Eye (tissue), 1 donor: ENCODE results near the gene PAPSS2.
"Not testable (repeated sequence)": the region's sequence is repeated elsewhere in the genome, so short reads cannot be mapped to it uniquely, and the experiment has no call there.

Experiments
- DNase-seq: peaks from one replicate; pipeline ENCODE4 v3.0.0-alpha.2; 2015

The PAPSS2 gene

GRCh38 chr10:87643920-87644319 lies 15.8 kb upstream of the PAPSS2 start:
- no peak for DNase-seq

GRCh38 chr10:87644500-87644899 lies 15.2 kb upstream of the PAPSS2 start:
- DNase-seq, result not testable (repeated sequence)

- no peak for DNase-seq
These were observed 13.3 kb upstream of the PAPSS2 start for GRCh38 chr10:87646192-87646909.

- DNase-seq, result no peak
These were observed 12.7 kb upstream of the PAPSS2 start for GRCh38 chr10:87646935-87647334.

- no peak for DNase-seq
These were observed 8.7 kb upstream of the PAPSS2 start for GRCh38 chr10:87650838-87651589.

- DNase-seq, result no peak
These were observed 7.9 kb upstream of the PAPSS2 start for GRCh38 chr10:87651801-87652200.

GRCh38 chr10:87652261-87652660 lies 7.4 kb upstream of the PAPSS2 start:
- DNase-seq, result no peak

- no peak for DNase-seq
These were observed 5.5 kb upstream of the PAPSS2 start for GRCh38 chr10:87654212-87654611.

GRCh38 chr10:87656431-87657072 lies 3.1 kb upstream of the PAPSS2 start:
- peak; percentile 78 for DNase-seq

- no peak for DNase-seq
These were observed 2.3 kb upstream of the PAPSS2 start for GRCh38 chr10:87657371-87657770.

- DNase-seq, result peak; percentile 19
These were observed 1.3 kb upstream of the PAPSS2 start for GRCh38 chr10:87658321-87658795.

GRCh38 chr10:87658858-87659555 lies 671 bp upstream of the PAPSS2 start:
- peak; percentile 50 for DNase-seq

- DNase-seq, result peak; percentile 27
These were observed 931 bp downstream of the PAPSS2 start for GRCh38 chr10:87660484-87661133.

- DNase-seq, result no peak
These were observed 2.4 kb downstream of the PAPSS2 start for GRCh38 chr10:87661861-87662785.

GRCh38 chr10:87664276-87664701 lies 4.6 kb downstream of the PAPSS2 start:
- no peak for DNase-seq

GRCh38 chr10:87667493-87667892 lies 7.8 kb downstream of the PAPSS2 start:
- no peak for DNase-seq

- DNase-seq, result no peak
These were observed 8.8 kb downstream of the PAPSS2 start for GRCh38 chr10:87668324-87669074.

- DNase-seq, result no peak
These were observed 10.1 kb downstream of the PAPSS2 start for GRCh38 chr10:87669752-87670151.

- DNase-seq, result no peak
These were observed 10.9 kb downstream of the PAPSS2 start for GRCh38 chr10:87670586-87670985.

GRCh38 chr10:87671139-87671815 lies 11.6 kb downstream of the PAPSS2 start:
- DNase-seq, result no peak
